HG03575 (cell line): ENCODE results near the gene MDH1.
"Not testable (repeated sequence)": the region's sequence is repeated elsewhere in the genome, so short reads cannot be mapped to it uniquely, and the experiment has no call there.

Experiments
- ATAC-seq: cut with Tn5 transposase; IDR thresholded peaks from one replicate; pipeline ENCODE4 v1.9.1; 2021; ENCODE audit not compliant: unreplicated experiment, insufficient number of reproducible peaks, low FRiP score; ENCODE audit errors: extremely low read depth

MDH1 gene

GRCh38 chr2:63581298-63581961 is 7.3 kb upstream of the MDH1 start:
- no peak for ATAC-seq

GRCh38 chr2:63582873-63583272 is 5.9 kb upstream of the MDH1 start:
- ATAC-seq: no peak

GRCh38 chr2:63587814-63588384 is 864 bp upstream of the MDH1 start:
- no peak for ATAC-seq

GRCh38 chr2:63589148-63589958 is 590 bp downstream of the MDH1 start:
- no peak for ATAC-seq

- ATAC-seq: no peak
Measured at GRCh38 chr2:63590626-63591408, 2.1 kb downstream of the MDH1 start.

- ATAC-seq: no peak
Measured at GRCh38 chr2:63591566-63592175, 2.9 kb downstream of the MDH1 start.

GRCh38 chr2:63594660-63595059 is 5.9 kb downstream of the MDH1 start:
- ATAC-seq: no peak

- ATAC-seq: no peak
Measured at GRCh38 chr2:63596401-63596883, 7.7 kb downstream of the MDH1 start.

GRCh38 chr2:63598981-63599380 is 10.2 kb downstream of the MDH1 start:
- no peak for ATAC-seq

- no peak for ATAC-seq
Measured at GRCh38 chr2:63600881-63601460, 12.2 kb downstream of the MDH1 start.

GRCh38 chr2:63604666-63605065 is 15.9 kb downstream of the MDH1 start:
- ATAC-seq: no peak

- ATAC-seq: not testable (repeated sequence)
Measured at GRCh38 chr2:63608865-63609264, 20.1 kb downstream of the MDH1 start.

- ATAC-seq: no peak
Measured at GRCh38 chr2:63610525-63610924, 21.8 kb downstream of the MDH1 start.

- ATAC-seq: no peak
Measured at GRCh38 chr2:63613391-63613901, 24.7 kb downstream of the MDH1 start.

GRCh38 chr2:63614448-63614968 is 25.7 kb downstream of the MDH1 start:
- no peak for ATAC-seq

GRCh38 chr2:63614983-63615945 is 26.5 kb downstream of the MDH1 start:
- no peak for ATAC-seq

- no peak for ATAC-seq
Measured at GRCh38 chr2:63617366-63617765, 28.6 kb downstream of the MDH1 start.
